Right renal cortex interstitium (tissue), 3 donors: ENCODE results near the gene BEAN1. TPM values are rescaled to one million over a fixed set of nuclear protein-coding genes. Genes with fewer than 3 reads are reported as not detected.
"Not testable (repeated sequence)": the region's sequence is repeated elsewhere in the genome, so short reads cannot be mapped to it uniquely, and the experiment has no call there.

Experiments
- DNase-seq, 3 donors: peaks; one replicate each; pipeline ENCODE4 v3.0.0-alpha.2; 2013; ENCODE audit warnings: low read depth in 3 of 3, low spot score in 2 of 3
- polyA plus RNA-seq, 3 donors: library from polyadenylated mRNA; unstranded; fragments of 120-200 nt; gene quantifications; one replicate each; pipeline ENCODE4 v1.2.1, GENCODE V29; 2013; ENCODE audit not compliant: insufficient read length in 3 of 3

The BEAN1 gene
- polyA plus RNA-seq, 3 donors = 0.93 to 1.2 (median 0.96) TPM

GRCh38 chr16:66438536-66438935 is 11.4 kb downstream of the BEAN1 start:
- no peak for DNase-seq

- DNase-seq = no peak
Observed at GRCh38 chr16:66439051-66439730, 12.1 kb downstream of the BEAN1 start.

- no peak for DNase-seq
Observed at GRCh38 chr16:66440271-66440802, 13.2 kb downstream of the BEAN1 start.

GRCh38 chr16:66440970-66441369 is 13.9 kb downstream of the BEAN1 start:
- no peak for DNase-seq

- DNase-seq = no peak
Observed at GRCh38 chr16:66441586-66442375, 14.7 kb downstream of the BEAN1 start.

- no peak for DNase-seq
Observed at GRCh38 chr16:66442502-66443268, 15.6 kb downstream of the BEAN1 start.

- DNase-seq = no peak
Observed at GRCh38 chr16:66443269-66443652, 16.2 kb downstream of the BEAN1 start.

- DNase-seq = no peak
Observed at GRCh38 chr16:66444049-66444481, 17.0 kb downstream of the BEAN1 start.

- no peak for DNase-seq
Observed at GRCh38 chr16:66446737-66447136, 19.6 kb downstream of the BEAN1 start.

- DNase-seq = no peak
Observed at GRCh38 chr16:66447491-66447890, 20.4 kb downstream of the BEAN1 start.

- no peak for DNase-seq
Observed at GRCh38 chr16:66451548-66451947, 24.5 kb downstream of the BEAN1 start.

- DNase-seq = not testable (repeated sequence)
Observed at GRCh38 chr16:66453230-66453629, 26.1 kb downstream of the BEAN1 start.

- no peak for DNase-seq
Observed at GRCh38 chr16:66454751-66455150, 27.7 kb downstream of the BEAN1 start.

GRCh38 chr16:66455970-66456369 is 28.9 kb downstream of the BEAN1 start:
- no peak for DNase-seq

GRCh38 chr16:66457888-66458287 is 30.8 kb downstream of the BEAN1 start:
- DNase-seq = no peak

GRCh38 chr16:66458292-66458691 is 31.2 kb downstream of the BEAN1 start:
- DNase-seq = no peak

- DNase-seq = no peak
Observed at GRCh38 chr16:66458853-66459252, 31.8 kb downstream of the BEAN1 start.

- no peak for DNase-seq
Observed at GRCh38 chr16:66459878-66460277, 32.8 kb downstream of the BEAN1 start.

- DNase-seq = no peak
Observed at GRCh38 chr16:66460703-66461102, 33.6 kb downstream of the BEAN1 start.

GRCh38 chr16:66462912-66463311 is 35.8 kb downstream of the BEAN1 start:
- DNase-seq = no peak

- DNase-seq = not testable (repeated sequence)
Observed at GRCh38 chr16:66465946-66466345, 38.9 kb downstream of the BEAN1 start.
